Heart left ventricle (tissue), 16 donors: ENCODE measurements around the gene SIGLEC9. TPM values are rescaled to one million over a fixed set of nuclear protein-coding genes. Genes with fewer than 3 reads are reported as not detected.

Source experiments
- ATAC-seq, 4 donors: fragments of 200-7000 bp; cut with Tn5 transposase; one replicate each; pipeline ENCODE4 v1.9.1; 2020 to 2022; ENCODE audit warnings: moderate library complexity in 4 of 4, mild to moderate bottlenecking in 3 of 4, moderate number of reproducible peaks in 1 of 4
- DNase-seq, 5 donors: peaks; one replicate each; pipeline ENCODE4 v3.0.0-alpha.2; 2020
- H3K27ac ChIP-seq, 12 donors: fragments of 200-600 bp; sonication (generic) in 4 of 12; one replicate each; pipeline versions ENCODE4 v1.5.0 to v1.8.0; 2016 to 2022; ENCODE audit warnings: mild to moderate bottlenecking in 2 of 12
- H3K27me3 ChIP-seq, 9 donors: fragments of 200-600 bp; sonication (generic) in 2 of 9; one replicate each; pipeline versions ENCODE4 v1.5.1 to v1.8.0; 2016 to 2022; ENCODE audit warnings: mild to moderate bottlenecking in 3 of 9
- H3K36me3 ChIP-seq, 9 donors: fragments of 200-600 bp; sonication (generic) in 2 of 9; one replicate each; pipeline versions ENCODE4 v1.5.0 to v1.8.0; 2018 to 2022; ENCODE audit warnings: mild to moderate bottlenecking in 2 of 9
- H3K4me1 ChIP-seq, 12 donors: fragments of 200-600 bp; sonication (generic) in 4 of 12; one replicate each; pipeline versions ENCODE4 v1.5.0 to v1.8.0; 2016 to 2022; ENCODE audit warnings: mild to moderate bottlenecking in 3 of 12
- H3K4me3 ChIP-seq, 12 donors: fragments of 200-600 bp; sonication (generic) in 4 of 12; one replicate each; pipeline versions ENCODE4 v1.5.0 to v1.8.0; 2017 to 2022; ENCODE audit warnings: mild to moderate bottlenecking in 9 of 12, moderate library complexity in 4 of 12
- H3K9me3 ChIP-seq, 12 donors: fragments of 200-600 bp; sonication (generic) in 4 of 12; one replicate each; pipeline versions ENCODE4 v1.5.0 to v1.8.0; 2016 to 2022; ENCODE audit warnings: mild to moderate bottlenecking in 1 of 12
- POLR2A ChIP-seq, 2 donors: fragments of 450-650 bp; IDR thresholded peaks; one replicate each; pipeline ENCODE4 v1.6.1; 2017; ENCODE audit warnings: antibody characterized with exemption in 2 of 2, mild to moderate bottlenecking in 2 of 2, moderate library complexity in 2 of 2
- WGBS, 4 donors: extraction: QIAGEN DNeasy Blood & Tissue Kit in 2 of 4; methylation state at CpG; one replicate each; pipeline versions ENCODE4 v1.1.5 to v1.1.7; 2013 to 2018; 5-methylcytosine and 5-hydroxymethylcytosine counted together
- intact Hi-C, 10 donors: fragments of 100-400 bp; cut with DNase I; formaldehyde crosslinking; loops; one replicate each; pipeline versions ENCODE4 v1.11.1 to v1.14.2; 2022
- polyA plus RNA-seq, 2 donors: library from polyadenylated mRNA; stranded (reverse); fragments of 200-250 nt; gene quantifications; one replicate each; pipeline ENCODE4 v1.2.3, GENCODE V29; 2013
- total RNA-seq, 9 donors: library from RNA; depleted of rRNA in 2 of 9; stranded (reverse); fragments of >200 nt in 2 of 9; fragmentation: NEBNext Ultra II Directional in 3 of 9; extraction: Animal tissue kit (Norgen Biotek cat#: 25700) in 3 of 9; gene quantifications; one replicate each; pipeline versions ENCODE4 v1.1.0 to v1.2.4, GENCODE V29; 2016 to 2023
- TF ChIP-seq, protein P1 (sequence below), 12 donors: fragments of 200-600 bp; sonication (generic) in 4 of 12; IDR thresholded peaks; one replicate each; pipeline versions ENCODE4 v1.5.0 to v1.8.0; 2018 to 2022; ENCODE audit warnings: antibody characterized with exemption in 12 of 12, mild to moderate bottlenecking in 5 of 12
- donor health status: ischemic (EF 13 %, LVEDD 7.1; RV severe dilation, severe dysfunction).
- donor health status: healthy with polysubstance abuse.
- donor health status: DM: no; HTN: yes; CAD: no.
- donor health status: DM: no; HTN: no; CAD: no.
- donor health status: ischemic (EF 25% LVEDD 6.9; RV normal size, moderate dysfunction).
- donor health status: ischemic (EF 25% LVEDD 5.7; RV mildly dilated, moderate dysfunction).
- donor health status: healthy.
- donor health status: DM: yes; HTN: yes; CAD: no.
- donor health status: ischemic (EF 35%, LVEDD 5.7; RV mildly dilated, moderate dysfunction).
- donor health status: nonischemic (EF 11% LVEDD 7.7; RV severe dilation, severe dysfunction).
- donor health status: DM: yes; HTN: yes; CAD: no.
- donor health status: PGD.
- donor health status: ischemic (EF 29% LVEDD 5.4; RV normal size, mild dysfunction).
- donor health status: nonischemic (EF 23%, LVEDD 6.1; RV moderate dilation, normal function).

SIGLEC9 gene
- total and polyA plus RNA-seq, 11 donors, result 0.27 to 18.5 (median 1.7) TPM

DNA sequence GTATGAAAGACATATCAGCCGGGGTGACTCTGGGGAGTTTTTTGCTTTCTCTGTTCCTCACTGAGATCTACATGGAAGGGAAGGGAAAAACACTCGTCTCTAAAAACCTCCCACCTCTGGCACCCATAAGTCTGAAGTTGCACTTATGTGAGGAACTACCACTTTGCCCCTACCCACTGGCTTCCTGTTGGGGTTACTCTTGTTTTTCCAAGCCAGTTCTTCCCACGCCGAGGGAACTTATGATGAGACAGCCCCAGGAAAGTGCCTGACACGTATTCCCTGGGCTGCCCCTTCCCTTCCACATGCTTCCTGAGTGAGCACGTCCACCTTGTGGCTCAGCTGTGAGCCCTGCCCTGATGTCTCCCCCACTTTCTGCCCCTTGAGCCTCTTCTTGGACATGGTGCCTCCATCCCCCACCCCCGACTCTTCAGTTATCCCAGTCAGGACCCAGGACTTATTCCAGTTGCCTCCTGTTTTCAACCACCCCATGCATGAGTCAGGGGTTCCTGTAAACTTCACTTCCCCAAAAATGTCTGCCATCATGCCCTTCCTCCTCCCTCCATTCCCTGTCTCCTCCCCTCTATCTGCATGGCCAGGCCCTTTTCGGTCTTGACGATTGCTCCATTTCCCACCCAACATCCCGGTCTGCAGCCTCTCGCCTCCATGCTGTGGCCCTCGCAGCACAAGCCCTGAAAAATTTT is 12.3 kb downstream of the SIGLEC9 start:
- peaks cover 0 to 43% (median 0%) of the 10 kb centered on the region in 9 donors for H3K27me3 ChIP-seq
- no peaks in the 10 kb centered on the region for H3K9me3 ChIP-seq
- H3K4me3 ChIP-seq, result no peak overlapping the region
- WGBS, 4 donors, result 59 to 65% (median 65%) methylated on average over 12 of the region's 12 CpGs
- ATAC-seq (peak; percentile 36 to 70 (median 49)), DNase-seq (peak in 3 of 5 donors; percentile 39 to 49 (median 41))
- H3K4me1 ChIP-seq, result peaks cover 0 to 87% (median 2%) of the 10 kb centered on the region in 12 donors
- no peaks in the 10 kb centered on the region for H3K36me3 ChIP-seq
- TF ChIP-seq, protein P1, sequence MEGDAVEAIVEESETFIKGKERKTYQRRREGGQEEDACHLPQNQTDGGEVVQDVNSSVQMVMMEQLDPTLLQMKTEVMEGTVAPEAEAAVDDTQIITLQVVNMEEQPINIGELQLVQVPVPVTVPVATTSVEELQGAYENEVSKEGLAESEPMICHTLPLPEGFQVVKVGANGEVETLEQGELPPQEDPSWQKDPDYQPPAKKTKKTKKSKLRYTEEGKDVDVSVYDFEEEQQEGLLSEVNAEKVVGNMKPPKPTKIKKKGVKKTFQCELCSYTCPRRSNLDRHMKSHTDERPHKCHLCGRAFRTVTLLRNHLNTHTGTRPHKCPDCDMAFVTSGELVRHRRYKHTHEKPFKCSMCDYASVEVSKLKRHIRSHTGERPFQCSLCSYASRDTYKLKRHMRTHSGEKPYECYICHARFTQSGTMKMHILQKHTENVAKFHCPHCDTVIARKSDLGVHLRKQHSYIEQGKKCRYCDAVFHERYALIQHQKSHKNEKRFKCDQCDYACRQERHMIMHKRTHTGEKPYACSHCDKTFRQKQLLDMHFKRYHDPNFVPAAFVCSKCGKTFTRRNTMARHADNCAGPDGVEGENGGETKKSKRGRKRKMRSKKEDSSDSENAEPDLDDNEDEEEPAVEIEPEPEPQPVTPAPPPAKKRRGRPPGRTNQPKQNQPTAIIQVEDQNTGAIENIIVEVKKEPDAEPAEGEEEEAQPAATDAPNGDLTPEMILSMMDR (IDR thresholded peaks at IDR 0.05), result no peak
- TF ChIP-seq POLR2A (IDR thresholded peaks at IDR 0.05), result no peak
- H3K27ac ChIP-seq, result peak overlapping the region in 5 of 12 donors; percentile 32 to 95 (median 65)
- intact Hi-C loops, result no loop called here

DNA sequence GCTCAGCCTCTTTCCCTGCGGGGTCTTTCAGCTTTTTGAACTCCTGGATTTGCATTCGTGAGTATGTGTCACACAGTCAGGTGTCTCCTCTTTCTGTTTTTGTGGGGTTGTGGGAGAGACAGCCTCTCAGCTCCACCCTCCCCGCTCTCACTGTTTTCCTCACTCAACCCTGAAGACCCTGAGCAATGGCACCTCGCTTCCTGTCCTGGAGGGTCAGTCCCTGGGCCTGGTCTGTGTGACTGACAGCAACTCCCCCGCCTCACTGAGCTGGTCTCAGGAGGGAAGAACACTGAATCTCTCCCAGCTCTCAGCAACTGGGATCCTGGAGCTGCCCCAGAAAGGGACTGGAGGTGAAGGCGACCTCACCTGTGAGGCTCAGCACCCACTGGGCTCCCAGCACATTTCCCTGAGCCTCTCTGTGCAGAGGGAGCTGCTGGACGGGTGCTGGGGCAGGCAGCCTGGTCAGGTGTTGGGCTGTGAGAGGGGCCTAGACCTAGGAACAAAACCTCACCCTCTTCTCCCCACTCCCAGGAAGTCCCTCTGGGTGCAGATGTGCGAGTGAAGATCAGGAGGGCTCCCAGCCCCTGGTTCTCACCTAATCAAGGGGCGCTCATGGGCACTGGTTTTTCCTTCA is 13.2 kb downstream of the SIGLEC9 start:
- intact Hi-C loops, result no loop called here
- peaks cover 0 to 79% (median 0%) of the 10 kb centered on the region in 12 donors for H3K4me1 ChIP-seq
- no peak for ATAC-seq
- DNase-seq, result no peak
- no peaks in the 10 kb centered on the region for H3K36me3 ChIP-seq
- peak overlapping the region in 7 of 12 donors; percentile 1 to 95 (median 19) for H3K27ac ChIP-seq
- TF ChIP-seq POLR2A (IDR thresholded peaks at IDR 0.05), result no peak
- TF ChIP-seq, protein P1 (IDR thresholded peaks at IDR 0.05), result no peak
- H3K4me3 ChIP-seq, result no peak overlapping the region
- H3K27me3 ChIP-seq, result peaks cover 0 to 43% (median 0%) of the 10 kb centered on the region in 9 donors
- no peaks in the 10 kb centered on the region for H3K9me3 ChIP-seq
- WGBS, 4 donors, result 74 to 85% (median 79%) methylated on average over 7 to 9 of the region's 9 CpGs

DNA sequence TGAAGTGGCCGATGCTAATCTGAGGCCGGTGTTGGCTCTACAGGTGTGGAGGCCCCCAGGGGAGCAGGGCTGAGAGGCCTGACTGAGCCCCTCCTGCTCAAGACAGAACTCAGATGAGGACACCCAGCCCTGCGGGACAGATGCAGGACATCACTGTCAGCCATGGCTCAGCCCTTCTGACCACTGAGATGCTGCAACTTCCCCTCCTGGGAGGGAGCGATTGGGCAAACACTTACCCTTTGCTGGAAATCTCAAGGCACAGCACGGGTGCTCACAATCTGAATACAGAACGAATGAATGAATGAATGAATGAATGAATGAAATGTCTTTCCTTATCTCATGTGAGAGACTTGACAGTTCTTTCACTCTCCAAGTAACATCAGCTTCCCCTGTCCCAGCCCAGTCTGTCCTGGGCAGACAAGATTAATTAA is 13.9 kb downstream of the SIGLEC9 start:
- DNase-seq (peak in 4 of 5 donors; percentile 46 to 83 (median 62)), ATAC-seq (peak; percentile 11 to 70 (median 68))
- intact Hi-C loops, result no loop called here
- Histone ChIP-seq H3K4me3 (no peak overlapping the region), H3K36me3 (no peaks in the 10 kb centered on the region), H3K4me1 (peaks cover 0 to 81% (median 0%) of the 10 kb centered on the region in 12 donors), H3K27ac (peak overlapping the region in 5 of 12 donors; percentile 5 to 95 (median 28)), H3K9me3 (no peaks in the 10 kb centered on the region), H3K27me3 (peaks cover 0 to 43% (median 0%) of the 10 kb centered on the region in 9 donors)
- WGBS, 4 donors, result 50 to 63% (median 58%) methylated on average over 6 of the region's 6 CpGs
- TF ChIP-seq, protein P1 (IDR thresholded peaks at IDR 0.05), result no peak
- TF ChIP-seq POLR2A (IDR thresholded peaks at IDR 0.05), result no peak
